HepG2 (cell line): Measurements from ENCODE around the gene EXOC7. TPM values are rescaled to one million over a fixed set of nuclear protein-coding genes. Genes with fewer than 3 reads are reported as not detected.

Source experiments
- ARNT2 ChIP-seq: sonication (generic); formaldehyde crosslinking; IDR thresholded peaks from 2 replicates; pipeline ENCODE4 v1.8.0; 2022; ENCODE audit warnings: mild to moderate bottlenecking, low read depth, missing genetic modification reagents, moderate library complexity
- CC2D1A ChIP-seq: sonication (generic); formaldehyde crosslinking; IDR thresholded peaks from 2 replicates; pipeline ENCODE4 v1.8.1; 2023; ENCODE audit warnings: mild to moderate bottlenecking, missing genetic modification reagents
- ELK4 ChIP-seq: sonication (generic); formaldehyde crosslinking; IDR thresholded peaks from 2 replicates; pipeline ENCODE4 v1.9.0; 2021; ENCODE audit warnings: missing genetic modification reagents, borderline replicate concordance
- KLF16 ChIP-seq, 2 experiments: sonication (generic) in 1 of 2; formaldehyde crosslinking in 1 of 2; IDR thresholded peaks; 2 replicates each; pipeline versions ENCODE4 v1.6.1 to v1.8.0; 2016 to 2023; ENCODE audit warnings: missing genetic modification reagents in 2 of 2, missing compliant biosample characterization in 1 of 2
- LBX2 ChIP-seq: sonication (generic); formaldehyde crosslinking; IDR thresholded peaks from 2 replicates; pipeline ENCODE4 v1.5.0; 2020; ENCODE audit warnings: missing genetic modification reagents, mild to moderate bottlenecking, borderline replicate concordance
- MBNL3 ChIP-seq: fragments of 250-450 bp; sonication (Bioruptor Pico); conservative IDR thresholded peaks from 2 replicates; pipeline ENCODE4 v1.8.0; 2022; ENCODE audit warnings: mild to moderate bottlenecking, inconsistent platforms
- NFRKB ChIP-seq: fragments of 450-650 bp; IDR thresholded peaks from 2 replicates; pipeline ENCODE4 v1.6.1; 2017
- PBX3 ChIP-seq: sonication (generic); formaldehyde crosslinking; IDR thresholded peaks from 2 replicates; pipeline ENCODE4 v1.8.1; 2023; ENCODE audit warnings: missing genetic modification reagents, inconsistent platforms, borderline replicate concordance
- RFXAP ChIP-seq: sonication (generic); formaldehyde crosslinking; IDR thresholded peaks from 2 replicates; pipeline ENCODE4 v1.4.0; 2020; ENCODE audit warnings: missing genetic modification reagents, borderline replicate concordance
- SALL2 ChIP-seq: sonication (generic); formaldehyde crosslinking; IDR thresholded peaks from 2 replicates; pipeline ENCODE4 v1.8.1; 2023; ENCODE audit warnings: mild to moderate bottlenecking, missing genetic modification reagents, inconsistent platforms
- SNAPC2 ChIP-seq: sonication (generic); formaldehyde crosslinking; IDR thresholded peaks from 2 replicates; pipeline ENCODE4 v1.8.1; 2022; ENCODE audit warnings: mild to moderate bottlenecking, missing genetic modification reagents
- STAT6 ChIP-seq: sonication (generic); formaldehyde crosslinking; IDR thresholded peaks from 2 replicates; pipeline ENCODE4 v1.4.0; 2020; ENCODE audit warnings: missing genetic modification reagents, mild to moderate bottlenecking, borderline replicate concordance
- TGIF2 ChIP-seq: IDR thresholded peaks from 2 replicates; pipeline ENCODE4 v1.6.1; 2016; ENCODE audit warnings: control low read depth, missing compliant biosample characterization
- ZBTB21 ChIP-seq: sonication (generic); formaldehyde crosslinking; IDR thresholded peaks from 2 replicates; pipeline ENCODE4 v1.4.0; 2020; ENCODE audit warnings: missing genetic modification reagents
- ZNF232 ChIP-seq: sonication (generic); formaldehyde crosslinking; IDR thresholded peaks from 2 replicates; pipeline ENCODE4 v1.4.0; 2020; ENCODE audit warnings: missing genetic modification reagents, borderline replicate concordance
- ZNF276 ChIP-seq: sonication (generic); formaldehyde crosslinking; IDR thresholded peaks from 2 replicates; pipeline ENCODE4 v1.4.0; 2020; ENCODE audit warnings: mild to moderate bottlenecking, low read depth, missing genetic modification reagents
- ZNF335 ChIP-seq: sonication (generic); formaldehyde crosslinking; IDR thresholded peaks from 2 replicates; pipeline ENCODE4 v1.4.0; 2020; ENCODE audit warnings: missing genetic modification reagents
- ZNF496 ChIP-seq: sonication (generic); formaldehyde crosslinking; IDR thresholded peaks from 2 replicates; pipeline ENCODE4 v1.8.1; 2023; ENCODE audit warnings: mild to moderate bottlenecking, moderate library complexity, missing genetic modification reagents; ENCODE audit not compliant: insufficient replicate concordance
- ZNF772 ChIP-seq: sonication (generic); formaldehyde crosslinking; IDR thresholded peaks from 2 replicates; pipeline ENCODE4 v1.5.0; 2020; ENCODE audit warnings: mild to moderate bottlenecking, missing genetic modification reagents
- ZNF788 ChIP-seq: sonication (generic); formaldehyde crosslinking; IDR thresholded peaks from 2 replicates; pipeline ENCODE4 v1.5.0; 2020; ENCODE audit warnings: mild to moderate bottlenecking, missing genetic modification reagents, borderline replicate concordance
- polyA plus RNA-seq, 8 experiments: library from polyadenylated mRNA; depleted of rRNA in 3 of 8; stranded (reverse) in 7 of 8; unstranded in 1 of 8; fragments of >200 nt; fragmentation: Illumina TruSeq in 4 of 8; extraction: Trizol in 4 of 8; gene quantifications; 2 replicates each; pipeline versions ENCODE4 v1.2.1 to v1.2.3, GENCODE V29; 2011 to 2016; ENCODE audit warnings: low read depth in 4 of 8, missing spikeins in 1 of 8, mixed read lengths in 1 of 8; ENCODE audit not compliant: insufficient read depth in 1 of 8
- total RNA-seq, 5 experiments: library from RNA; depleted of rRNA; stranded (reverse); fragments of >200 nt; fragmentation: Illumina TruSeq; extraction: Trizol; gene quantifications; 2 replicates each; pipeline ENCODE4 v1.2.3, GENCODE V29; 2016; ENCODE audit warnings: low read depth in 1 of 5
- TF ChIP-seq, protein P1 (sequence below): sonication (generic); formaldehyde crosslinking; IDR thresholded peaks from 2 replicates; pipeline ENCODE4 v1.4.0; 2020; ENCODE audit warnings: missing genetic modification reagents
- TF ChIP-seq, protein P2 (sequence below): IDR thresholded peaks from 2 replicates; pipeline ENCODE4 v1.6.1; 2016; ENCODE audit warnings: mild to moderate bottlenecking, missing biosample characterization, missing genetic modification reagents

EXOC7 gene
- total and polyA plus RNA-seq, 2 of the 13 experiments (the other 11 are each of a cell fraction or from before 2014, with no cell fraction given), result 86.9 to 116 TPM

- TF ChIP-seq STAT6 (CRISPR knock-in tag) (no peak), ZNF772 (CRISPR knock-in tag) (0 out of 2 replicates have a peak, but pooled peaks have one; percentile 26), ELK4 (no peak), TGIF2 (no peak), SALL2 (0 out of 2 replicates have a peak, but pooled peaks have one; percentile 16), ZBTB21 (CRISPR knock-in tag) (no peak), ZNF232 (CRISPR knock-in tag) (no peak), MBNL3 (CRISPR knock-in tag) (no peak), ARNT2 (CRISPR knock-in tag) (no peak), LBX2 (CRISPR knock-in tag) (0 out of 2 replicates have a peak, but pooled peaks have one; percentile 77), RFXAP (CRISPR knock-in tag) (0 out of 2 replicates have a peak, but pooled peaks have one; percentile 9), ZNF496 (no peak), KLF16 (CRISPR knock-in tag; IDR thresholded peaks at IDR 0.05) (no peak), CC2D1A (CRISPR knock-in tag) (no peak), ZNF788 (CRISPR knock-in tag) (0 out of 2 replicates have a peak, but pooled peaks have one; percentile 10), SNAPC2 (CRISPR knock-in tag) (no peak), ZNF335 (no peak; the same call in 1 of the 2 replicates), NFRKB (no peak), PBX3 (CRISPR knock-in tag) (no peak), ZNF276 (CRISPR knock-in tag) (no peak)
- TF ChIP-seq, protein P1, sequence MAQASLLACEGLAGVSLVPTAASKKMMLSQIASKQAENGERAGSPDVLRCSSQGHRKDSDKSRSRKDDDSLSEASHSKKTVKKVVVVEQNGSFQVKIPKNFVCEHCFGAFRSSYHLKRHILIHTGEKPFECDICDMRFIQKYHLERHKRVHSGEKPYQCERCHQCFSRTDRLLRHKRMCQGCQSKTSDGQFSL (CRISPR knock-in tag), result no peak
- TF ChIP-seq, protein P2, sequence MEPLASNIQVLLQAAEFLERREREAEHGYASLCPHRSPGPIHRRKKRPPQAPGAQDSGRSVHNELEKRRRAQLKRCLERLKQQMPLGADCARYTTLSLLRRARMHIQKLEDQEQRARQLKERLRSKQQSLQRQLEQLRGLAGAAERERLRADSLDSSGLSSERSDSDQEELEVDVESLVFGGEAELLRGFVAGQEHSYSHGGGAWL (CRISPR knock-in tag), result no peak
Observed at GRCh38 chr17:76102944-76103273, 678 bp downstream of the EXOC7 start (continued).
